Measurements from ENCODE around the gene ADRB2.
A peak's percentile ranks its signal among the peaks of the same experiment; 100 is the strongest.
"Not testable (repeated sequence)": the region's sequence is repeated elsewhere in the genome, so short reads cannot be mapped to it uniquely, and the experiment has no call there.

Gene ADRB2

DNA sequence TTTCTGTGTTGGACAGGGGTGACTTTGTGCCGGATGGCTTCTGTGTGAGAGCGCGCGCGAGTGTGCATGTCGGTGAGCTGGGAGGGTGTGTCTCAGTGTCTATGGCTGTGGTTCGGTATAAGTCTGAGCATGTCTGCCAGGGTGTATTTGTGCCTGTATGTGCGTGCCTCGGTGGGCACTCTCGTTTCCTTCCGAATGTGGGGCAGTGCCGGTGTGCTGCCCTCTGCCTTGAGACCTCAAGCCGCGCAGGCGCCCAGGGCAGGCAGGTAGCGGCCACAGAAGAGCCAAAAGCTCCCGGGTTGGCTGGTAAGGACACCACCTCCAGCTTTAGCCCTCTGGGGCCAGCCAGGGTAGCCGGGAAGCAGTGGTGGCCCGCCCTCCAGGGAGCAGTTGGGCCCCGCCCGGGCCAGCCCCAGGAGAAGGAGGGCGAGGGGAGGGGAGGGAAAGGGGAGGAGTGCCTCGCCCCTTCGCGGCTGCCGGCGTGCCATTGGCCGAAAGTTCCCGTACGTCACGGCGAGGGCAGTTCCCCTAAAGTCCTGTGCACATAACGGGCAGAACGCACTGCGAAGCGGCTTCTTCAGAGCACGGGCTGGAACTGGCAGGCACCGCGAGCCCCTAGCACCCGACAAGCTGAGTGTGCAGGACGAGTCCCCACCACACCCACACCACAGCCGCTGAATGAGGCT, at the start of gene ADRB2:
Gene ADRB2, plus strand, starts transcription at position 559 of the 686 bp plus-strand sequence. CDS start 221 bp downstream, outside the sequence.
- peak; percentile 81 for DNase-seq

DNA sequence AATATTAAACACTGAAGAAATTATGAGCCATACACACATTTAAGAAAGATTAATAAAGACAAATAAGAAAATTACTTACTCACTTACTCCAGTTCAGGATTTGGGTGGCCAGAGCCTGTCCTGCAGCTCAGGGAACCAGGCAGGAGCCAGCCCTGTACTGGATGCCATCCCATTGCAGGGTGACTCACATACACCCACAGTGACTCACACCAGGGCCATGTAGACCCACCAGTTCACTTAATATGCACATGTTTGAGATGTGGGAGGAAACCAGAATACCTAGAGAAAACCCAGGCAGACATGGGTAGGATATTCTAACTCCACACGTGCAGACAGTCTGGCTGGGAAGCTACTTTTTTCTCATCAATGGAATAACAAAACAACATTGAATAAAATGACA, 49.6 kb upstream of the ADRB2 start:
- DNase-seq, result peak; percentile 15

DNA sequence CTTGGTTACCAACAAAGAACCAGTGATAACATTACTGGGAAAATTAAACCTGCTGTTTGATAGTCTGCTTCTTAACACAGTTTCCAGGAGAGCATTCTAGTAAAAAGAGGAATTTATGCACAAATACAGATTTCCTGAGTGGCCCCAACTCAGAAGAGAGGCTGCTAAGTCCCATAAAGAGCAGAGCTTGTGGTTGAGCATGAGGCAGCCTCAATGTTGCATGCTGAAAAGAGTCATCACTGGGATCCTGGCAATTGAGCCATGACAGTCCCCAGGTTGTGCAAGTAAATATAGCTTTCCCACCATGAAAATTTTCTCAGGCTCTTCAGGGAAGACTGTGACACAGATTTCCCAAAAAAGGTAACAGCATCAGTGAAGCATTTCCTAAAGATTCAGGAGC, 47.5 kb upstream of the ADRB2 start:
- DNase-seq, result no peak

DNA sequence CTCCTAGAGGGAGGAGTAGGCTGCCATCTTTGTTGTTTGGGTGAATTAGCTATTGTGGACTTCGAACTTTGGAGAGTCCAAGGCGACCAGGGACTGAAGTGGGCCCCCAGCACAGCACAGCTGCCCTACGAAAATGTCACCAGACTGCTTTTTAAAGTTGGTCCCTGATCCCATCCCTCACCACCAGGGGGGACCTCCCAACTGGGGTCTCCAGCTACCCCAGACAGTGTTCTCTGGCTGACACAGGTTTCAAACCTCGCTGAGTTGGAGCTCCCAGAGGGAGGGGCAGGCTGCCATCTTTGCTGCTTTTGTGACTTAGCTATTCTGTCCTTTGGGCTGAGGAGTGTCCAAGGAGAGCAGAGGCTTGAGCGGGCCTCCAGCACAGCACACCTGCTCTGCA, 45.7 kb upstream of the ADRB2 start:
- no peak for DNase-seq

DNA sequence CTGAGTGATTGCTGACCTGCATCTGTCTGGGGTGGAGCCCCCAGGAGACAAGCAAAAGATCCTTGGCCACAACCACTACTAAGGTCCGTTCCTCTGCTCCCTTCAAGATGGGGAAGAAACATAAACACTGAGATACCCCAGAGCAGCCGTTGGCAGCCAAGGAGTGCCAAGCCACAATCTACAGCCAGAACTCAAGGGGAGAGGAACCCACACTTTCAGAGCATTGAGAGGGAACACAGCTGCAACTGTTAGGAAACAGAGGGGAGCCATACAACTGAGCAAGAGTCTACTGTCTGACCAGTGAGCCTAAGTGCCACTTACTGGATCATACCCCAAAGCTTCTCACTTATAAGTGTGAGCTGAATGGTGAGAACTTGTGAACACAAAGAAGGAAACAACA, 44.6 kb upstream of the ADRB2 start:
- DNase-seq, result no peak

DNA sequence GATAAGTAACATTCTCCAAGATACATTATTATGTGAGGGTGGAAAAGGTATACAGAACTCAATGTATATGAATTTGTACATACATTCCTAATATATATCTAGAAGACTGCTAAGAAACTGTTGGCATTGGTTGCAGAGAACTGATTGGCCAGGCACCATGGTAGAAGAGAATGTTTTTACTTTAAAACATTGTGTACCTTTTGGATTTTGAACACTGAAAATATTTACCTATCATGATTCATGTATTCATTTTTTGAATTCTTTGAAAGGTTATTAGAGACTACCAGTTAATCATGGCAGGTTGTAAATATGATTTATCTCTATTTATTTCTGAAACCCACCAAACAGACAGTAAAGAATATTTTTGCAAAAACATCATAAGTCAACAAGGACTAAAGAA, 41.2 kb upstream of the ADRB2 start:
- no peak for DNase-seq

DNA sequence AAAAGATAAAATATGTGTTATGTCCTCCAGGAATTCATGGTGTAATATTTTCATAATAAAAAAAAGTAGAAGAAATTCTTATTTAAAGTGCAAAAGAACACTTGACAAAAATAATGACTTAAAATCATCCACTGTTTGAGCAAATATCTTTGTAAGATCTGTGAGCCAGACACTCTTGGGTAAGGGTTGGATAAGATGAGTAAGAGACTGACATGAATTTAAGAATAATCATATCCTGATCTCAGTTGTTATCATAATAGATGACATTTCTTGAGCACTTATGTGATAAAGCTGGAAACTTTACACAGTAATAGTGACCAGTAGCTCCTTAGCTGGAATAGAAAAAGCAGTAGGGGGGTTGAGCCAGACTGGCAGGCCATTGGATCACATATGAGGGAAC, 40.0 kb upstream of the ADRB2 start:
- DNase-seq, result no peak

DNA sequence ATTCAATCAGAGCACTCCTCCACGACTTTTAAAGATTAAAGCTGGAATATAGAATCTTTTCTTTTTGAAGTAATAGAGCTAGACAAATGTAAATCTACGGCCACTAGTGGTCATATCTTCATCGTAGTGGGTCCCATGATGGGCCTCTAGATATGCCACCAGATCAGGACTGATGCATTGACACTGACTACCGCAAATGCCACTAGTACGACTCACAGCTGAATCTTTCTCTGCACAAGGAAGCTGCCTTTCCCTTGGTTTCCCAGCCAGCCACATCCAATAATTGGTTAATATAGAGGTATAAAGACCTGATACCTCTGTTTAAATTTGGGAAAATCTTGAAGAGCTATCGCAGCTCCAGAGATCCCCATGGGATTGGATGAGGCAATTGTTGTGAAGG, 37.8 kb upstream of the ADRB2 start:
- no peak for DNase-seq

DNA sequence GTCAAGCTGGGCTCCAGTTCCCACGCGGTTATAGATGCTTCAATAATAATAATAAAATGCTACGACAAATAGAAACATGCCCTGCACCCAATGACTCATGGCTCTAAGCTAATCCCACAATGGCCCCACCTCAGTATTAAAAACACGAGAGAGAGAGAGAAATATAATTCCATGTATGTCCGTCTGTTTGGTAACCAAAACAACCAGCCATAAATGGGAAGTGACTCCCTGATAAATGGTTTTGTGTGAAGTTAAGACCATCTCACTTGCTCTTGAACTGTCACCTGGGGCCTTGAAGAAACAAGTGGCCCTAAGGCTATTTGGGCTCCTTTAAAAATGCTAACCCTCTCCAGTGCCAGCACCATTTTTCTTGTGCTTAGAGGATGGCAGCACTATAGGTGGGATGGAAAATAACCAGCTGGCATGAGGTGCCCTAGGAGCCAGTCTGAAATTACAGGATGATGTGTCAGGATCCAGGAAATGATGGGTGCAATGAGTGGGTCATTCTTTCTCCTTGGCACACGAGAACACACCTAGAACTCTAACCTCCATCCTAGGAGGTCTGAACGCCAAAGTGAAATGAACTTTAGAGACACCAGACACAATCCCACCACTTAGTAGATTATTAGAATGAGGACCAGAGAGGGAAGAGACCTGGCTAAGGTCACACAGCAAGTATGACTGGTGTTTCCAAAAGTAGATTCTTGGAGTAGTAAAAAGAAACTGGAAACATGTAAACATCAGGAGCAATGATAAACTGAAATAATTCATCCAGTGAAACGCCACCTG, 35.7 kb upstream of the ADRB2 start:
- no peak for DNase-seq

DNA sequence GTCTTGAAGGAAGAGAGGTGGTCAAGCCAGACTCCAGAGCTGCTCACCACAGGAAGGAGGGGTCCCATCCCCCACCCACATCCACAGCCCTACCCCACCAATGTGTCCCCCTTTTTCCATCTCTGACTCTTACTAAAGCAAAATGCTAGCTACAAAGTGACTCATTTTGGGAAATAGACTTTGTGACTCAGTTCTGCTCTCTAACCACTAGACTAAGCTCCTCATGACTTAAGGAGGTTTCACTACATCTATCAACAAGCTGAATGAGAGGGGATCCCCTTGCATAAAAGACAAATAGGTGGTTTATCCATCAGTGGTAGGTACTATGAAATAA, 35.1 kb upstream of the ADRB2 start:
- DNase-seq, result no peak

DNA sequence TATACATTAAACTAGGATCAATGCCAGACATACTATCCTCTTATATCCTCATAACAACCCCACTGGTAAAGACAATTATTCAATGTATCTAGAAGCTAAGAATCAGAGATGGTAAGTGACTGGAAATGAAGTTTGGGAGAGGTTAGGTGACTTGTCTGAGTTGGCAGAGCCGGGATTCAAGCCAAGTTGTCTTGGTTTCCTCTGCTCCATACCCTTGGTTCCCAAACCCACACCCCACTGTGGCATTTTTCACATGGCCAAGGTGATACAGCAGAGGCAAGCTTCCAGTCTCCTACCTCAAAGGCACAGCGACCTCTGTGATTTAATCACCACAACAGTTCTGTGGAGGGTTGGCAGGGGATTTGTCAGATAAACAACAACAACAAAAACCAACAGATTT, 34.7 kb upstream of the ADRB2 start:
- no peak for DNase-seq

DNA sequence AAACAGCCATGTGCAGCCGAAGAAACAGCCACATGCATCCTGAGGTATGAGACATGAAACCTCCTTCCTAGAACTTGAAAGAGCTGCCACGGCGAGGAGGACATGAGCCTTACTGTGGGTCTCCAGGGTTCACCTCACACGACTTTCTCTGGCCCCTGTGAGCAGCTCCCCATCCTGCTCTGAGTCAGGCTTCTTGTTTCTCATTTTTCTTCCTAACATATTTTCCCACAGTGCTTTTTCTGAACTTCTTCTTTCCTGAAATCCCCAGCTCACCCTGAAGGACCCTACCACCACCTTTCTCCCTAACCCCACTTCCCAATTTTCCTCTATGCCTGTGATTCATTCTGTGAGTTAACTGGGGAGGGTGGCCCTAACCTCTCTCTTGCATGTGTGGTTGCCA, 33.7 kb upstream of the ADRB2 start:
- DNase-seq, result no peak

DNA sequence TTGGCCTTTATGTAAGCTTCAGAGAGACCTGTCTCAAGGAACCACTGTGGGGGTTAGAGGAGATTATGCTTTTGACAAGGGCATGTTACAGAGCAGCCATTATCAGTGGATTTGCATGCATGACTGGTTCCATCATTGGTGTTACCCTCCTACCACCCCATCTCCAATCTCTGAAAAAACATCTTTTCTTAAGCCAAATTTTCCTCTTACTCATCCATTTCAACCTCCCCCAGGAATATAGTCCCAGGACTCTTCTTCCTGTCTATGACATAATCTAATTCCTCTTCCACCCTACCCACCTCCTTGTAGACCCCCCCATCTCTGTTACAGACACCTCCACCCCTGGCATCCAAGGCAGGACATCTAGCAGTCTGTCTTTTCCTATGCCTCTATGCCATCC, 33.1 kb upstream of the ADRB2 start:
- DNase-seq, result no peak

DNA sequence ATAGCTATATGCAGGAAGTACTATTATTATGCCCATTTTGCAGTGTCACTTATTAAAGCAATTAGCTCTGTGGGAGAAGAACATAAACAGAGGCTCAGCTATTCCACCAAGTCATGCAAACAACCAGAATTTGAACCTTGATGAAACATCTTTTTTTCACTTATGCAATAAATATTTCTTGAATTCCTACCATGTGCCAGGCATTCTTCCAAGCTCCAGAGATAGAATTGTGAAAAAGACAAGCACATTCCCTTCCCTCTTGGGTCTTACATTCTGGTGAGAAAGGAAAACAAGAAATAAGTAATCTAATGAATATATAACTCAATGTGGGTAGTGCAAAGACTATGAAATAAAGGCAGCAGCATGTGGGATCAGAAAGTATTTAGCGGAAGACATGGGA, 32.1 kb upstream of the ADRB2 start:
- no peak for DNase-seq

DNA sequence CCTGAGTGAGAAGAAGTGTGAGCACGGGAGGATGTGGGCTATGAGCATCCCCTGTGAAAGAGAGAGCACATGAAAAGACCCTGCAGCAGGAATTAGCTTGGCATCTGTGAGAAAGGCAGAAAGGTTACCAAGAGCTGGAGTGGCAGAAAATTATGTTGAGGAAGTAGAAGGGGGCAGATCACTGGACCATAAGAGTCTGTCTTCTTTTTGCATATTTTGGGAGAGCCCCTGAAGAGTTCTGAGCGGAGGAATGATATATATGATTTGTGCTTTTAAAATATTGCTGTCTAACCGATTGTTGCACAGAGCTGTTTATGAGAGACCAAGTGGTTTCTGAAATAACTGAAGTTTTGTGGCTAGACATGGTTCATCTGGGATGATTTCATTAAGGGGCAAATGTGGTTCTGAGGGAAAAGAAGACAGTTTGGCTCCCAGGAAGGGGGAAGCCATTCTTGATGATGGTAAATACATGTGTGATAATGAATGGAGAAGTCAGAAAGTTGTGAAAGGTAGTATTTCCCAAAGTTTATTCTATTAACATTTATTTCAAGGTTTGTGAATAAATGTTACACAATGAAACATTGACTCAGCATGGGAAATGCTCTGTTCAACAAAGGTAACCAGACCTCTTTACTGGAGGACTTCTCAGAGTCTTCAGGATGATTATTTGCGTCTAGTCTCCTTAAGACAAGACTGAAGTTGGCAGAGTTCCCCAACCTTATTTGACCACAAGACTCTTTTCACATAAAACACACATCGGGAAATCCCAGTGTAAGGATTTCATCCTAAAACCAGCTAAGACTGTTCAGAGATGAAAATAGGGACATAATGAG, 31.5 kb upstream of the ADRB2 start:
- DNase-seq, result no peak

DNA sequence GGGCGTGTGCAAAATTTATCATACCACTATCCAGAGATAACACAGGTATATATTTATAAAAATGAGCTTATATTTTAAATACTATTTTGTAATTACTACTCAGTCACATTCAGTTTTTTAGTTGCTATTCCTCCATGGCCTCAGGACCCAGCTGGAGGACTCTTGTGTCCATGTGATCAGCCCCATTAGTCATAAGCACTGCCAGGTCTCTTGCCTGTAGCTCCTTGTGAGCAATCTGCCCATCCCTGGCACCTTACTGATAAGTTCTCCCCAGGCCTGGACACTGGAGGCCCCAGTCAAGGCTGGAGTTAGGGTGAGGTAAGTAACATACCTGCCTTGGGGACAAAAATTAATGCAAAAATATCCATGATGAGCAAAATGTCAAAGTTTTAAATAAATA, 29.5 kb upstream of the ADRB2 start:
- no peak for DNase-seq

DNA sequence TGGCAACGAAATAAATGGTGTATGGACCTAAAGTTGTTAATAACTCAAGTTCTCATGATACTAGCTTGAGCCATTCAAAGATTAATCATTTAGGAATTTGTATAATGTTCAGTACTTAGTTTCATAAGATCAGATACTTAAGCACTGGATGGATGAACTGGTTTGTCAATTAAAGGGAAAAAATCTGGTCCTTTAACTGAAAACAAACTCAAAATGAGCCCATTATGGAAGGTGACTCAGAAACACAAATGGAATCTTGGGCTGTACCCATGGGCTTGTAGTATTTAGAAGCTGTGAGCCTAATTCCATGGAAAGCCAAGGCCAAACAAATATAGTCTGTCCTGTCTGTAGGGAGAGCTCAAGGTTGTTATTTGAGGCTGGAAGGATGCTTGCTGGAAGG, 27.6 kb upstream of the ADRB2 start:
- DNase-seq, result no peak

DNA sequence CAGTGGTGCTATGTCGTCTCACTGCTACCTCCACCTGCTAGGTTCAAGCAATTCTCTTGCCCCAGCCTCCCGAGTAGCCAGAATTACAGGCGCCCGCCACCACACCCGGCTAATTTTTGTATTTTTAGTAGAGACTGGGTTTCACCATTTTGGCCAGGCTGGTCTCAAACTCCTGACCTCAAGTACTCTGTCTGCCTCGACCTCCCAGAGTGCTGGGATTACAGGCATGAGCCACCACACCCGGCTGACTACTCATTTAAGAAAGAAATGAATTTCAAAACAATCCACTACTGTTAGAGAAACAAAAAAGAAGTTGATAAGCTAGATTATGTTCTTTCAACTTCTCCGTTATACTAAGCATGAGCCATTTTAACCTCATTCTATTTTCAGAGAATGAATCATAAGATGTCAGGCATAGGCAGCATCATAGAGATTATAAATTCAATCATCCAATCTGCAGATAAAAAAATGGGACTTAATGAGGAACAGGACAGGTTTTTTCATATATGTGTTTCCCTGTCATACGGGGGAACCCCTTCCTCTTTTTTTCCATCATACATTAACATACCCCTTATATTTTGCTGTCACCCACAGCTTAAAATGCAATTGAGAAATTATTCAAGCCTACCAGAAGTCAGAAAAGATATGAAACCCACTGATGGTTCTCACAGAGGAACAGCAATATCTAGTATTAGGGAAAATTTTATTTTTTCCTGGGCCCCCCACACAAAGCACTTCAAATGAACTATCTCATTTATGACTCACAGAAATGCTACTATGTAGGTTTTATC, 26.5 kb upstream of the ADRB2 start:
- DNase-seq, result no peak

DNA sequence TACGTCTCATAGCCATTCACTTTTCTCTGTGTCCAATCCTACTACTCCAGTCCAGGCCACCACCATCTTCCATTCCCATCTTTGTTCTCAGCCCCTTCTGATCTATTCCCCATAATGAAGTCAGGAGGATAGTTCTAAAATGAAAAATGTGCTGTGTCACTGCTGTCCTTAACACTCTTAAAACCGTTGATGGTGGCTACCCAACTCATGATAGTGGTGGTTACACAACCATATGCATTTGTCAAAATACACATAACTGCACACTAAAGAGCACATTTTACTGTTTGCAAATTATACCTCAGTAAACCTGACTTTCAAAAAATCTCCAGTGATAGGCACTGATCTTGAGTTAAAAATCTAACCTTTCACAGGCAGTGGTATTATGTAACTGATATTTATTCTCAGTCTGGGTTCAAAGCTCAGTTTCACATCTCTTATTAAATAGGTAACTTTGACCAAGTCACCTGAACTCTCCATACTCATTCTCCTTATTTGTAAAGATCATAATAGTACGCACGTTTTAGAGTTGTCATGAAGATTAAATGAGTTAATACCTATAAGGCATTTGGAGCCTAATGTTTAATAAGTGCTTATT, 24.6 kb upstream of the ADRB2 start:
- DNase-seq, result no peak

DNA sequence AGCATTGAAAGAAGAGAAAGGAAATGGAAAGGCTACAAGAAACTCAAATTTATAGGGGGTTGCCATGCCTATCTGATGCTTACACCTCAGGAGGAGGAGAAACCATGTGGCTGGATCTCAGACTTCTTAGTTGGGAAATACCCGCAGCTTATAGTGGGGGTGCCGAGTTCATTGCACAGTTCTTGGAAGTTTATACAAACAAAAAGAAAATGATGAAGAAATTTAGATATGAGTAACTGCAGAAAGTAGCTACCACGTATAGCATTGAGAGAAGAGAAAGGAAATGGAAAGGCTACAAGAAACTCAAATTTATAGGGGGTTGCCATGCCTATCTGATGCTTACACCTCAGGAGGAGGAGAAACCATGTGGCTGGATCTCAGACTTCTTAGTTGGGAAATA, 23.0 kb upstream of the ADRB2 start:
- DNase-seq, result not testable (repeated sequence)

DNA sequence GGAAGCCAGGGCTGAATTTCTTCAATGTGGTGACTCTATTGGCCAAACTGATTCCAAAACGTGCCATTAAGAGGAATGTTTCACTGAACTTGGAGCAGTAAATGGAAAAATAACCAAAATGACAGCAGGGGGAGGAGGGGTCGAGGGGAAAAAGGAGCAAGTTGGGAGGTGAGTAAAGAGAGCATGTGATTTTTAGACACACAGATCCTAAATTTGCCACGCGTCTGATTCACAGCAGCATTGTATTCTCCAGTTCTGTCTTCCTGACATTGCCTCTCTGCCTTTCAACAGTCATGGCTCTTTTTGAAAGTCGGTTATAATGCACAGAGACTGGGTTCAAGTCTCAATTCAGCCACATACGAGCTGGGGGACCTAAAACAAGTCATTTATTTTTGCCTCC, 22.0 kb upstream of the ADRB2 start:
- DNase-seq, result no peak

Measured in stimulated activated CD4-positive, alpha-beta T cell treated with anti-CD3 and anti-CD28 coated beads, Interleukin-4, amount 100 ng/mL, for 1 hour (primary cell).